Left renal pelvis (tissue), 4 donors: Measurements from ENCODE around the gene EIF4E1B. TPM values are rescaled to one million over a fixed set of nuclear protein-coding genes. Genes with fewer than 3 reads are reported as not detected.

Experiments
- DNase-seq, 4 donors: peaks; one replicate each; pipeline ENCODE4 v3.0.0-alpha.2; 2013; ENCODE audit warnings: low read depth in 4 of 4, low spot score in 3 of 4
- polyA plus RNA-seq, 4 donors: library from polyadenylated mRNA; unstranded; fragments of 120-200 nt; gene quantifications; one replicate each; pipeline ENCODE4 v1.2.1, GENCODE V29; 2013; ENCODE audit not compliant: insufficient read length in 4 of 4

Gene EIF4E1B
- polyA plus RNA-seq, 4 donors: not detected

- no peak for DNase-seq
Measured at GRCh38 chr5:176644878-176645670, 14.6 kb downstream of the EIF4E1B start.

DNA sequence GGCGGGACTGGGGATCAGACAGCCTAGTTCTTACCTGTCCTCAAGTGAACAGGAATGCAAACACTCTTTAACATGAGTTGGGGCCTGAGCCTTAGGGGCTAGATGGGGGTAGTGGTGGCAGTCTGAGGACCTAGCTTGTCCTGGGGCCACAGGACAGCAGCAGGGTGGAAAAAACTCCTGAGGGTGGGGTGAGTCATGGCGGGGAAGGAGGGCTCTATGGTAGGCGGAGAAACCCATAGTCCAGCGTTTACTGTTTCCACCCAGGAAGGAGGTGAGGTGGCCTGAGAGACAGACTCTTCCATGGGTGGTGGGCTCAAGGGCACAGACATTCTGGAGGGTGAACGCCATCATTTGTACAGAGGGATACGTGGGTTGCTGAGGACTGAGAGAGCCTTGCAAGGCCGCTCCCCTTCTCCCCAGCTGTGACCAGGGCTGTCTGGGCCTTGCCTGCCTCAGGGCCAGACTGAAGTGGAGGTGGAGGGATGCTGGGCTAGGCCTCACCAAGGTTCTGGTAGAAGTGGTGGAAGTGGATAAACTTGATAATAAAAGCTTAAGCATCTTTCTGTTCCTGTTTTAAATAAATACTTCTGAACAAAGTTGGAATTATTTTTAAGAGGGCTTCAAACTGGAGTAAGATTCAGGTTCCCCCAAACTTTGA, 15.7 kb downstream of the EIF4E1B start:
- DNase-seq: no peak

DNA sequence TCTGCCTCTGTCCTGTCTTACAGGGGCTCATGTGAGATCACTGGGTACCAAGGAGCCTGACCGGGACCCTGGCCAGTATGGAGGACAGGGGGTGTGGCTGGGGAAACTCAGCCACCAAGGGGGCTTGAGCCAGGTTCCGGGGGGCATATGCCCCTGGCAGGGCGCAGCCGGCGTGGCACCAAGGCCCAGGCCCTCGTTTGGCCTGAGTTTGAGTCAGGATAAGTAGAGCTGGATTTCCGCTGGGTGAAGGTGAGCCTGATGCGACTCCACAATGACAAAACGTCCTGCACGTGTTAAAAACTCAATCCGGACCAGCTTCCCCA, 16.2 kb downstream of the EIF4E1B start:
- DNase-seq: no peak

DNA sequence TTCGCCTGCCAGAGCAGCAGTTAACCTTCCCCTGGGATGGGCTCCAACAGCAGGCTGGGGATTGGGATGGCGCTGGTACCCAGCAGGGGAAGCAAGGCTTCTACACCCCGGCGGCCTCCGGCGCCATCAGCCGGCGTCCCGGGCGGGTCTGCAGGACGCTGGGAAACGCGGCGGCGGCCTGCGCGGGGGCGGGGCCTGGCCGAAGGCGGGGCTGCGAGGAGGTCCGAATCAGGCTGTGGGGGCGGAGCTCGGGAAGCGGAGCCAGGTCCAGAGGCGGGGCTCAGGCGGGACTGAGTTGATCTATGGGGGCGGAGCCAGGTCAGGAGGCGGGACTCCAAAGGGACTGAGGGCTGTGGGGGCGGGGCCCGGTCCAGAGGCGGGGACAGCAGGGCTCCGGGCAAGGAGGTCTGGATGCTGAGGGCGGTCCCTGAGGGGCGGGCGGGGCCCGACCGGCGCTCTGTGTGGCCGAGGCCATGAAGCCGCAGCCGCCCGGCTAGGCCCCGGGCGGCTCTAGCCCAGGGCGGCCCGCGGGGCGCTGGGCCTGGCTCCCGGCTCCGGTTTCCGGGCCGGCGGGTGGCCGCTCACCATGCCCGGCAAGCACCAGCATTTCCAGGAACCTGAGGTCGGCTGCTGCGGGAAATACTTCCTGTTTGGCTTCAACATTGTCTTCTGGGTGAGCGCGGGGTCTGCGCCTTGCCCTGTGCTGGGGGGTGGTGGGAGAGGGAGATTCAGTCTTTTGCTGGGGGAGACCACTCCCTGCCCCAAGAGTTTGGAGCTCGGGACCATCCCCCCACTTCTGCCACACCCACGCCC, 16.8 kb downstream of the EIF4E1B start, which contains the start of gene TSPAN17:
TSPAN17 (plus strand) TSS at position 455 of the 813 bp plus-strand sequence; CDS start at position 587, 132 bp downstream.
- peak; percentile 94 to 98 (median 98) for DNase-seq

DNA sequence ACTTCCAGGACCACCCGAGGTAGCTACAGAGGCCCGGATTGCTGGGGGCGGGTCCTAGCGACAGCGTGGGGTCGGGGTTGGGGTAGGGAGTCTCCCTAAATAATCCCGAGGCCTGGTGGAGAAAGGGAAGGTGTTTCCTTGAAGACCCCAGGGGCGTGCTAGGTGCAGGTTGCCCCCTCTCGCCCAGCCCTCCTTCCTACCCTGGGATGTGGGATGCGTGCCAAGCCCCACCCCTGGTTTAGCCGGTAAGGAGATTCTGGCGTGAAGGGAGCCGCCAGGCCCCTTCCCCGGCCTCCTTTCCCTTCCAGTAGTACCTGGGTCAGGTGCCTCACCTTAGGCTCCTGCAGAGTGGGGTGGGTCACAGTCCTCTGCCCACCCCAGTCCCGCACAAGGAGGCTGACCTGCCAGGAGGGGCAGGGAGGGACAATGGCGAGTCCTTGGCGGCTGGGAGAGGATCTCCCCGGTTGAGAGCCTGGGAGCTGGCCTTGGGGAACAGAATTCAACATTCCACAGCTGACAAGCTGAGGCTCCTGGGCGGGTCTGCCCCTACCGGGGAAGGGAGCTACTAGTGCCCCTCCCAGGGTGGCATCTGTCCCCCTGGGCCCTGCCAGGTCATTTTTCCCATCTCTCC, 17.5 kb downstream of the EIF4E1B start:
- DNase-seq: peak in 1 of 4 donors; percentile 14

- DNase-seq: no peak
Measured at GRCh38 chr5:176648474-176649194, 18.2 kb downstream of the EIF4E1B start.

DNA sequence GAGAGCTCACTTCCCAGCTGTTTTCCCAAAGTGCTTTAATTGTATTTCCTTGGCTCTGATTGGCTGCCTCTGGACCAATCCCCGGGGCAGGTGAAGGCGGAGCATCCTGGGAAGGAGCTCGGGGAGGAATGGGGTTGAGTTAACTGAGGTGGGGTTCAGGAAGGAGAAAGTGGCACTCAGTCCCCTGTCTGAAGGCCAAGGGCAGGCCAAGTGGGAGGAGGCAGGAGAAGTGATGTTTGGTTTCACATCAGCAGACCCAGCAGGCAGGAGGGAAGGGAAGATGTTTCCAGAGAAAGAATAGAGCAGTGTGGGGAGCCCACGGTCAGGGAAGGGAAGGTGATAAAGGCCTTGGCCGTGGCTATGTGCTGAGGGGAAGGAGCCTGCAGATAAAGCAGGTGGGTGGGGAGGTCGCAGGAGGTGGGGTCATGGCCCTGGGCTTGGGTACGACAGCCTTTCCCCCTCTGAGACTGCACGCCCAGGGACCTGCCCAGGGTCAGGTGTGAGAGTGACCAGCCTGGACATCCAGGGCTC, 19.9 kb downstream of the EIF4E1B start:
- DNase-seq: no peak

GRCh38 chr5:176651472-176651980, 21.1 kb downstream of the EIF4E1B start:
- DNase-seq: no peak

DNA sequence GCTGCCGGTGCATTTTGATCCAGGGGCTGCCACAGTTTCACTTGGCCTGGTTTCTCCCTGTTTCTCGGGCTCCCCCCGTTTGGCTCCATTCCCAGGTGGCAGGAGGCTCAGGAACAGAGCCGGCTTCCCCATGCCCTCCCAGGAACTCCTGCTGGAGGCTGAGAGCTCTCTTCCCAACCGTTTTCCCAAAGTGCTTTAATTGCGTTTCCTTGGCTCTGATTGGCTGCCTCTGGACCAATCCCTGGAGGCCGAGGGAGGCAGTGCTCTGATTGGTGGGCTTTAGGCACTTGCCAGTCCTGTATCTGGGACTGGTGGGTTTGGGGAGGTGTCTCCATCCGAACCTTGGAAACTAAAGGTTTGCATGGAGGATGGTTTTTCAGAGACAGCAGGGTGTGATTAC, 21.7 kb downstream of the EIF4E1B start:
- no peak for DNase-seq

DNA sequence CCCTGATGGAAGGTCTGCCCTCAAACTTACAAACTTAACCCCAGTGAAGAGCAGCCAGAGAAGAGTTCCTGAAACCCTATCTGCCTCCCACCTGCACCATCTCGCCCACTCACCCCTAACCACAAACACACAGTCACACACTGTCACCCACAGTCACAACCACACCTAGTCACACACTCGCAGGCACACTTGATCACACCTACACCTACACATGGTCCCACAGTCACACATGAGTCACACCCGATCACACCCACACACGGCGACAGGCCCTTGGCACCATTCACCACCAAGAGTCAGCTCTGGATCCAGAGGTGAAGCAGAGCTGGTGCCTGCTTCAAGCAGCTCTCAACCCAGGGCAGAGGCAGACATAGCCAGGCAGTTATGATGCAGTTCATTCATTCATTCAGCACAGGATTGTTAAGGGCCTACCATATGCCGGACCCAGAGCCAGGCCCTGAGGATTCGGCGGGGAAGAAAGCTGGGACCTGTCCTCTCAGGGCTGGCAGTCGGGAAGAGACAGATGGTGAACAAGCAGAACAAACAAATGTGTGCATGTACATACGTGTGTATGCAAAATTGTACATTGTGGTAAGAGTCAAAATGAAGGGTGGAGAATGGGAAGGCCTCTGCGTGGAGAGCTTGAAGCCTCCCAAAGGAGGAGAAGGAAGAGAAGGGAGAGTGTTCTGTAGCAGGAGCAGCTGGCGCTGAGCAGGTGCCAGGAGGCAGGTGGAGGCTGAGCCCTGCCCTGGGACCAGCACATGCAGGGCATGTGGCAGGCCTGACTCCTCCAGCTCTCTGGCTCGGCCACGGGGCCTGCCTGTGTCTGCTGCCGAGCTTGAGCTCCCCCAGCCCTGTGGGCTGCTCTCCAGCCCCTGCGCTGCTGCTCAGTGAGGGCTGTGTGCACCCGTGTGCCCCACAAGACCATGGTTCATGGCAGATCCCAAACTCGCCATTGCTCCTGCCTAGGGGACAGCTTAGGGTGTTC, 23.2 kb downstream of the EIF4E1B start:
- no peak for DNase-seq

- no peak for DNase-seq
Measured at GRCh38 chr5:176654856-176655255, 24.4 kb downstream of the EIF4E1B start.

- no peak for DNase-seq
Measured at GRCh38 chr5:176656467-176656990, 26.1 kb downstream of the EIF4E1B start.

- DNase-seq: peak in 1 of 4 donors; percentile 31
Measured at GRCh38 chr5:176658007-176658599, 27.6 kb downstream of the EIF4E1B start.

GRCh38 chr5:176658817-176659511, 28.5 kb downstream of the EIF4E1B start:
- no peak for DNase-seq

GRCh38 chr5:176659512-176659839, 29.0 kb downstream of the EIF4E1B start:
- DNase-seq: no peak

- no peak for DNase-seq
Measured at GRCh38 chr5:176659860-176660461, 29.5 kb downstream of the EIF4E1B start.

- no peak for DNase-seq
Measured at GRCh38 chr5:176660530-176660859, 30.0 kb downstream of the EIF4E1B start.
